Fibroblast of lung (primary cell): ENCODE results near the gene SIGLEC7. TPM values are rescaled to one million over a fixed set of nuclear protein-coding genes. Genes with fewer than 3 reads are reported as not detected.

Experiments used
- DNase-seq, 2 donors: peaks; one replicate each; pipeline versions ENCODE4 v3.0.0 to v3.0.0-alpha.2; 2010; ENCODE audit warnings: low read depth in 2 of 2
- H2AFZ ChIP-seq: 2 replicates; pipeline ENCODE4 v1.5.1; 2012; ENCODE audit warnings: low read length, control low read depth, inconsistent platforms
- H3K27ac ChIP-seq: 2 replicates; pipeline ENCODE4 v1.5.1; 2011; ENCODE audit warnings: low read length, control low read depth; ENCODE audit not compliant: insufficient read depth
- H3K27me3 ChIP-seq: 2 replicates; pipeline ENCODE4 v1.5.1; 2011; ENCODE audit warnings: mild to moderate bottlenecking, low read length; ENCODE audit not compliant: control insufficient read depth, insufficient read depth
- H3K36me3 ChIP-seq: 2 replicates; pipeline ENCODE4 v1.5.1; 2011; ENCODE audit warnings: low read length; ENCODE audit not compliant: control insufficient read depth, insufficient read depth
- H3K4me1 ChIP-seq: 2 replicates; pipeline ENCODE4 v1.5.1; 2011; ENCODE audit warnings: low read length; ENCODE audit not compliant: control insufficient read depth, insufficient read depth; ENCODE audit errors: extremely low read depth
- H3K4me2 ChIP-seq: 2 replicates; pipeline ENCODE4 v1.5.1; 2011; ENCODE audit warnings: low read length, control low read depth; ENCODE audit not compliant: insufficient read depth; ENCODE audit errors: extremely low read depth
- H3K4me3 ChIP-seq, 4 experiments: fragments of 200-600 bp in 1 of 4; sonication (generic) in 1 of 4; replicated peaks in 1 of 4; 2 replicates each; pipeline ENCODE4 v1.5.1; 2011 to 2016; ENCODE audit warnings: low read length in 4 of 4, low read depth in 3 of 4, mild to moderate bottlenecking in 3 of 4, control low read depth in 2 of 4, inconsistent platforms in 1 of 4, mixed read lengths in 1 of 4; ENCODE audit not compliant: insufficient read depth in 1 of 4; ENCODE audit errors: control extremely low read depth in 1 of 4
- H3K79me2 ChIP-seq: 2 replicates; pipeline ENCODE4 v1.5.1; 2012; ENCODE audit warnings: mild to moderate bottlenecking, low read length, inconsistent platforms; ENCODE audit not compliant: control insufficient read depth, insufficient read depth
- H3K9ac ChIP-seq: 2 replicates; pipeline ENCODE4 v1.5.1; 2011; ENCODE audit warnings: mild to moderate bottlenecking, low read length, control low read depth; ENCODE audit not compliant: insufficient read depth
- H3K9me3 ChIP-seq: 2 replicates; pipeline ENCODE4 v1.5.1; 2012; ENCODE audit warnings: low read depth, low read length; ENCODE audit not compliant: control insufficient read depth, insufficient read depth
- H4K20me1 ChIP-seq: 2 replicates; pipeline ENCODE4 v1.5.1; 2011; ENCODE audit warnings: low read length; ENCODE audit not compliant: control insufficient read depth, insufficient read depth; ENCODE audit errors: extremely low read depth
- EZH2 ChIP-seq: IDR thresholded peaks from 2 replicates; pipeline ENCODE4 v1.5.1; 2012; ENCODE audit warnings: low read length, control low read depth, mild to moderate bottlenecking; ENCODE audit errors: missing control alignments
- polyA plus RNA-seq, 2 donors: library from polyadenylated mRNA; depleted of rRNA in 1 of 2; stranded (reverse) in 1 of 2; unstranded in 1 of 2; fragments of >200 nt; gene quantifications; 2 replicates each; pipeline ENCODE4 v1.2.1, GENCODE V29; 2011 to 2012; ENCODE audit warnings: missing spikeins in 1 of 2
- total RNA-seq: library from RNA; depleted of rRNA; stranded (reverse); fragments of >200 nt; gene quantifications from 2 replicates; pipeline ENCODE4 v1.2.1, GENCODE V29; 2014
- TF ChIP-seq, protein P1 (sequence below), 2 donors: IDR thresholded peaks in 1 of 2; conservative IDR thresholded peaks in 1 of 2; 1 replicate in 1 of 2; 2 replicates in 1 of 2; pipeline ENCODE4 v1.5.1; 2011 to 2012; ENCODE audit warnings: low read length in 2 of 2, control low read depth in 1 of 2, inconsistent platforms in 1 of 2, low read depth in 1 of 2, mild to moderate bottlenecking in 1 of 2

SIGLEC7 gene
- total and polyA plus RNA-seq, 2 donors (not counting 1 experiment from before 2014, with no cell fraction given) = not detected

DNA sequence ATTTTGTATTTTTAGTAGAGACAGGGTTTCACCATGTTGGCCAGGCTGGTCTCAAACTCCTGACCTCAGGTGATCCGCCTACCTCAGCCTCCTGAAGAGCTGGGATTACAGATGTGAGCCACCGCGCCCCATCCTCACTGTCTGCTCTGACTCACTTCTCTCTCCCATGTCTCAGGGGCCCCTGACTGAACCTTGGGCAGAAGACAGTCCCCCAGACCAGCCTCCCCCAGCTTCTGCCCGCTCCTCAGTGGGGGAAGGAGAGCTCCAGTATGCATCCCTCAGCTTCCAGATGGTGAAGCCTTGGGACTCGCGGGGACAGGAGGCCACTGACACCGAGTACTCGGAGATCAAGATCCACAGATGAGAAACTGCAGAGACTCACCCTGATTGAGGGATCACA, 12.4 kb upstream of the SIGLEC7 start:
- DNase-seq = no peak
- TF ChIP-seq EZH2 = no peak
- Histone ChIP-seq H3K36me3 (no peaks in the 10 kb centered on the region), H3K4me2 (no peak overlapping the region), H3K9ac (no peak overlapping the region), H4K20me1 (no peaks in the 10 kb centered on the region), H3K27ac (no peak overlapping the region), H3K4me3 (no peak overlapping the region), H2AFZ (no peak overlapping the region), H3K27me3 (no peaks in the 10 kb centered on the region), H3K4me1 (no peaks in the 10 kb centered on the region), H3K79me2 (no peaks in the 10 kb centered on the region), H3K9me3 (no peaks in the 10 kb centered on the region)

GRCh38 chr19:51131780-51132680, 10.1 kb upstream of the SIGLEC7 start:
- Histone ChIP-seq H3K9me3 (no peaks in the 10 kb centered on the region), H3K4me2 (no peak overlapping the region), H3K27ac (no peak overlapping the region), H3K36me3 (no peaks in the 10 kb centered on the region), H3K4me3 (no peak overlapping the region), H3K79me2 (no peaks in the 10 kb centered on the region), H4K20me1 (no peaks in the 10 kb centered on the region), H2AFZ (peak overlapping the region; percentile 44), H3K27me3 (no peaks in the 10 kb centered on the region), H3K4me1 (no peaks in the 10 kb centered on the region), H3K9ac (no peak overlapping the region)
- peak in 1 of 2 donors; percentile 60 for DNase-seq
- TF ChIP-seq, protein P1, sequence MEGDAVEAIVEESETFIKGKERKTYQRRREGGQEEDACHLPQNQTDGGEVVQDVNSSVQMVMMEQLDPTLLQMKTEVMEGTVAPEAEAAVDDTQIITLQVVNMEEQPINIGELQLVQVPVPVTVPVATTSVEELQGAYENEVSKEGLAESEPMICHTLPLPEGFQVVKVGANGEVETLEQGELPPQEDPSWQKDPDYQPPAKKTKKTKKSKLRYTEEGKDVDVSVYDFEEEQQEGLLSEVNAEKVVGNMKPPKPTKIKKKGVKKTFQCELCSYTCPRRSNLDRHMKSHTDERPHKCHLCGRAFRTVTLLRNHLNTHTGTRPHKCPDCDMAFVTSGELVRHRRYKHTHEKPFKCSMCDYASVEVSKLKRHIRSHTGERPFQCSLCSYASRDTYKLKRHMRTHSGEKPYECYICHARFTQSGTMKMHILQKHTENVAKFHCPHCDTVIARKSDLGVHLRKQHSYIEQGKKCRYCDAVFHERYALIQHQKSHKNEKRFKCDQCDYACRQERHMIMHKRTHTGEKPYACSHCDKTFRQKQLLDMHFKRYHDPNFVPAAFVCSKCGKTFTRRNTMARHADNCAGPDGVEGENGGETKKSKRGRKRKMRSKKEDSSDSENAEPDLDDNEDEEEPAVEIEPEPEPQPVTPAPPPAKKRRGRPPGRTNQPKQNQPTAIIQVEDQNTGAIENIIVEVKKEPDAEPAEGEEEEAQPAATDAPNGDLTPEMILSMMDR (conservative IDR thresholded peaks at IDR 0.05 in 1 of 2, IDR thresholded peaks at IDR 0.05 in 1 of 2; ENCODE audit: low read depth in 1 of 2, low read length in 2 of 2) = no peak
- no peak for TF ChIP-seq EZH2

- Histone ChIP-seq H3K36me3 (no peaks in the 10 kb centered on the region), H3K27me3 (no peaks in the 10 kb centered on the region), H4K20me1 (no peaks in the 10 kb centered on the region), H3K9ac (no peak overlapping the region), H2AFZ (no peak overlapping the region), H3K79me2 (no peaks in the 10 kb centered on the region), H3K27ac (no peak overlapping the region), H3K4me1 (no peaks in the 10 kb centered on the region), H3K4me3 (no peak overlapping the region), H3K4me2 (no peak overlapping the region), H3K9me3 (no peaks in the 10 kb centered on the region)
- DNase-seq = no peak
- no peak for TF ChIP-seq EZH2
- TF ChIP-seq, protein P1 (conservative IDR thresholded peaks at IDR 0.05 in 1 of 2, IDR thresholded peaks at IDR 0.05 in 1 of 2; ENCODE audit: low read depth in 1 of 2, low read length in 2 of 2) = no peak
Measured at GRCh38 chr19:51135004-51135403, 7.1 kb upstream of the SIGLEC7 start.
